Measurements from ENCODE around the gene ERO1B. TPM values are rescaled to one million over a fixed set of nuclear protein-coding genes. Genes with fewer than 3 reads are reported as not detected.

The ERO1B gene
- total and polyA plus RNA-seq, 2 of the 13 experiments (the other 11 are each of a cell fraction or from before 2014, with no cell fraction given), result 1.6 to 2.1 TPM

DNA sequence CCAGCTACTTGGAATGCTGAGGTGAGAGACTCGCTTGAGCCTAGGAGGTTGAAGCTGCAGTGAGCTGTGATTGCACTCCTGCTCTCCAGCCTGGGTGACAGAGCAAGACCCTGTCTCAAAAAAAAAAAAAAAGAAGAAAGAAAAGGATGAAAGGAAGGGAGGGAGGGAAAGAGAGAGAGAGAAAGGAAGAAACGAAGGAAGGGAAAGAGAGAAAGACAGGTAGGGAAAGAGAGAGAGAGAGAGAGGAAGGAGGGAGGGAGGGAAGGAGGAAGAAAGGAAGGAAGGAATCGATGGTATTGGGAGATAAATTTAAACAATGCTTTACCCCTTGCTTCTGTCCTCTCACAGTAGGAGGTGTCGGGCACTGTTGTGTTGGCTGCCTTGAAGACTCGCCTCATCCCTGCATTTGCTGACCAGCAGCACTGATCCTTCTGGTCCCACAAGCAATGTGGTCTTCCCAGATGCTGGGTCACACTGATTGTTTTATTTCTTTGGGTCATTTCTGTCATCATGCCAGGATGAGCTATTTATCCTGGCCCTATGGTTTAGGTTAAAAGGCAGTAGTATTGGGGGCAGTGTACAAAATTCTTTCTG lies 108.5 kb downstream of the ERO1B start:
- WGBS (ENCODE audit: low lambda C conversion rate), result 47% methylated on average over 5 of the region's 5 CpGs
- ChIA-PET POLR2A (no interaction called here), CTCF (ENCODE audit: low intra/inter-chr PET ratio, low total read pairs) (no interaction called here)
- Histone ChIP-seq H3K9me3 (ENCODE audit: low read length) (no peaks in the 10 kb centered on the region), H3K79me2 (ENCODE audit: insufficient read depth, low read length) (no peaks in the 10 kb centered on the region), H2AFZ (ENCODE audit: low read length) (no peak overlapping the region), H3K36me3 (replicated peaks in 1 of 2; ENCODE audit: control insufficient read depth in 1 of 2, insufficient read depth in 2 of 2, low read length in 2 of 2) (no peaks in the 10 kb centered on the region), H4K20me1 (ENCODE audit: insufficient read depth, low read length) (no peaks in the 10 kb centered on the region), H3K27ac (ENCODE audit: extremely low read length, insufficient read depth, low read length) (no peak overlapping the region), H3K9ac (ENCODE audit: insufficient read depth, low read depth, low read length) (no peak overlapping the region), H3K27me3 (ENCODE audit: control insufficient read depth in 1 of 2, insufficient read depth in 2 of 2, low read length in 2 of 2) (0 out of 5 replicates have a peak, but pooled peaks cover 0 to 2% of the 10 kb centered on the region in 2 experiments), H3K4me1 (ENCODE audit: insufficient read depth, low read length) (peaks cover 17% of the 10 kb centered on the region), H3K4me2 (ENCODE audit: low read depth, low read length) (no peak overlapping the region), H3K4me3 (replicated peaks in 1 of 3; ENCODE audit: insufficient read depth in 1 of 3, low read depth in 2 of 3, low read length in 3 of 3) (no peak overlapping the region)
- no TSS peak for BruUV-seq (replicated peaks)
- ATAC-seq (no peak), FAIRE-seq (no peak), DNase-seq (ENCODE audit: low spot score) (no peak)
- intact Hi-C loops (cut with micrococcal nuclease; ENCODE audit: unreplicated experiment), result no loop called here
- TF ChIP-seq ZNF460 (CRISPR knock-in tag; IDR thresholded peaks at IDR 0.05; ENCODE audit: borderline replicate concordance), result no peak
- TF ChIP-seq, protein P1, sequence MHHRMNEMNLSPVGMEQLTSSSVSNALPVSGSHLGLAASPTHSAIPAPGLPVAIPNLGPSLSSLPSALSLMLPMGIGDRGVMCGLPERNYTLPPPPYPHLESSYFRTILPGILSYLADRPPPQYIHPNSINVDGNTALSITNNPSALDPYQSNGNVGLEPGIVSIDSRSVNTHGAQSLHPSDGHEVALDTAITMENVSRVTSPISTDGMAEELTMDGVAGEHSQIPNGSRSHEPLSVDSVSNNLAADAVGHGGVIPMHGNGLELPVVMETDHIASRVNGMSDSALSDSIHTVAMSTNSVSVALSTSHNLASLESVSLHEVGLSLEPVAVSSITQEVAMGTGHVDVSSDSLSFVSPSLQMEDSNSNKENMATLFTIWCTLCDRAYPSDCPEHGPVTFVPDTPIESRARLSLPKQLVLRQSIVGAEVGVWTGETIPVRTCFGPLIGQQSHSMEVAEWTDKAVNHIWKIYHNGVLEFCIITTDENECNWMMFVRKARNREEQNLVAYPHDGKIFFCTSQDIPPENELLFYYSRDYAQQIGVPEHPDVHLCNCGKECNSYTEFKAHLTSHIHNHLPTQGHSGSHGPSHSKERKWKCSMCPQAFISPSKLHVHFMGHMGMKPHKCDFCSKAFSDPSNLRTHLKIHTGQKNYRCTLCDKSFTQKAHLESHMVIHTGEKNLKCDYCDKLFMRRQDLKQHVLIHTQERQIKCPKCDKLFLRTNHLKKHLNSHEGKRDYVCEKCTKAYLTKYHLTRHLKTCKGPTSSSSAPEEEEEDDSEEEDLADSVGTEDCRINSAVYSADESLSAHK (CRISPR knock-in tag; IDR thresholded peaks at IDR 0.05; ENCODE audit: borderline replicate concordance), result no peak
- no peak for TF ChIP-seq ZNF484 (CRISPR knock-in tag; IDR thresholded peaks at IDR 0.05; ENCODE audit: borderline replicate concordance, low read depth)
- TF ChIP-seq, protein P2, sequence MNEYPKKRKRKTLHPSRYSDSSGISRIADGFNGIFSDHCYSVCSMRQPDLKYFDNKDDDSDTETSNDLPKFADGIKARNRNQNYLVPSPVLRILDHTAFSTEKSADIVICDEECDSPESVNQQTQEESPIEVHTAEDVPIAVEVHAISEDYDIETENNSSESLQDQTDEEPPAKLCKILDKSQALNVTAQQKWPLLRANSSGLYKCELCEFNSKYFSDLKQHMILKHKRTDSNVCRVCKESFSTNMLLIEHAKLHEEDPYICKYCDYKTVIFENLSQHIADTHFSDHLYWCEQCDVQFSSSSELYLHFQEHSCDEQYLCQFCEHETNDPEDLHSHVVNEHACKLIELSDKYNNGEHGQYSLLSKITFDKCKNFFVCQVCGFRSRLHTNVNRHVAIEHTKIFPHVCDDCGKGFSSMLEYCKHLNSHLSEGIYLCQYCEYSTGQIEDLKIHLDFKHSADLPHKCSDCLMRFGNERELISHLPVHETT (CRISPR knock-in tag; conservative IDR thresholded peaks at IDR 0.05), result no peak
- TF ChIP-seq, protein P3, sequence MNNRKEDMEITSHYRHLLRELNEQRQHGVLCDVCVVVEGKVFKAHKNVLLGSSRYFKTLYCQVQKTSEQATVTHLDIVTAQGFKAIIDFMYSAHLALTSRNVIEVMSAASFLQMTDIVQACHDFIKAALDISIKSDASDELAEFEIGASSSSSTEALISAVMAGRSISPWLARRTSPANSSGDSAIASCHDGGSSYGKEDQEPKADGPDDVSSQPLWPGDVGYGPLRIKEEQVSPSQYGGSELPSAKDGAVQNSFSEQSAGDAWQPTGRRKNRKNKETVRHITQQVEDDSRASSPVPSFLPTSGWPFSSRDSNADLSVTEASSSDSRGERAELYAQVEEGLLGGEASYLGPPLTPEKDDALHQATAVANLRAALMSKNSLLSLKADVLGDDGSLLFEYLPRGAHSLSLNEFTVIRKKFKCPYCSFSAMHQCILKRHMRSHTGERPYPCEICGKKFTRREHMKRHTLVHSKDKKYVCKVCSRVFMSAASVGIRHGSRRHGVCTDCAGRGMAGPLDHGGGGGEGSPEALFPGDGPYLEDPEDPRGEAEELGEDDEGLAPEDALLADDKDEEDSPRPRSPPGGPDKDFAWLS (CRISPR knock-in tag; IDR thresholded peaks at IDR 0.05; ENCODE audit: borderline replicate concordance), result no peak
- in situ Hi-C loops (cut with HindIII; ENCODE audit: extremely low pct_ligation_motif_present, low pct_unique_long_range_greater_than_20kb), result no loop called here
